Activated CD4-positive, alpha-beta T cell treated with anti-CD3 and anti-CD28 coated beads for 48 hours (primary cell): Measurements from ENCODE around the gene VAPB.

Source experiments
- DNase-seq: peaks from one replicate; pipeline ENCODE4 v3.0.0-alpha.2; 2020

VAPB gene

GRCh38 chr20:58438970-58439808, 50.2 kb downstream of the VAPB start:
- DNase-seq: no peak

DNA sequence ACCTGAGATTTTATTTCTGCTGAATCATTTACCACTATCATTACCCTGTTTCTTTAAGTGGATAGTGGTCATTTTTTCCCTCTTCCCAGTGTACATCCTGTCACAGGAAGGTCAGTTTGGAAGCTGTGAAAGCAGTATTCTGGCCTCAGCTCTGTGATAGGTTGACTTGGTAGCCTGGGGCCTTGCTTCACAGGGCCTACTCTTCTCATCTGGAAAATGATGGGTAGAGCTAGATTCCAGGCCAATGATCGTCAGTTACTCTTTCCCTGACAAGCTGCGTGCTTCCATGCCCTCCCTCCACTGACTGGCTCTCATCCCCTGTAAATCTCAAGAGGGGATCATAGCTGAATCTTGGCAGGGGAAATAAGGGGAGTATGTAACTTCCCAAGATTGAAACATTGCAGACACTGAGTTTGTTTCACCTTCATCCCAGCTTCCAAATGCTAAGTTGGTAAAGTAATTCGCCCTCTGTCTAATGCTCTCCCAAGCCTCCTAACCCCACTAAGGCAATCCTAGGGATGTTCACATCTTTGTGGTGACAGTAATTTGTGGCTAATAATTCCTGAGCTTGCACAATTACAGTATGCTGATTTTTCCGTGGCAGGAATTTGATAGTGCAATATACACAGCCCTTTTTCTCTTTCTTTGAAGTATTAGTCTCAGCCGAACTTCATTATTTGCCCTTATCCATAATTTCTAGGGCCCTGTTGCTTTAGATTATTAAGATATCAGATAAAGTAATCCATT, 51.2 kb downstream of the VAPB start:
- no peak for DNase-seq

- no peak for DNase-seq
Measured at GRCh38 chr20:58441723-58442122, 52.7 kb downstream of the VAPB start.

DNA sequence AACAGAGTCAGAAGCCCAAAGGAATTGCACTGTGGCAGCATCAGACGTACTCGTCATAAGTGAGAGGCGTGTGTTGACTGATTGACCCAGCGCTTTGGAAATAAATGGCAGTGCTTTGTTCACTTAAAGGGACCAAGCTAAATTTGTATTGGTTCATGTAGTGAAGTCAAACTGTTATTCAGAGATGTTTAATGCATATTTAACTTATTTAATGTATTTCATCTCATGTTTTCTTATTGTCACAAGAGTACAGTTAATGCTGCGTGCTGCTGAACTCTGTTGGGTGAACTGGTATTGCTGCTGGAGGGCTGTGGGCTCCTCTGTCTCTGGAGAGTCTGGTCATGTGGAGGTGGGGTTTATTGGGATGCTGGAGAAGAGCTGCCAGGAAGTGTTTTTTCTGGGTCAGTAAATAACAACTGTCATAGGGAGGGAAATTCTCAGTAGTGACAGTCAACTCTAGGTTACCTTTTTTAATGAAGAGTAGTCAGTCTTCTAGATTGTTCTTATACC, 55.8 kb downstream of the VAPB start:
- no peak for DNase-seq

DNA sequence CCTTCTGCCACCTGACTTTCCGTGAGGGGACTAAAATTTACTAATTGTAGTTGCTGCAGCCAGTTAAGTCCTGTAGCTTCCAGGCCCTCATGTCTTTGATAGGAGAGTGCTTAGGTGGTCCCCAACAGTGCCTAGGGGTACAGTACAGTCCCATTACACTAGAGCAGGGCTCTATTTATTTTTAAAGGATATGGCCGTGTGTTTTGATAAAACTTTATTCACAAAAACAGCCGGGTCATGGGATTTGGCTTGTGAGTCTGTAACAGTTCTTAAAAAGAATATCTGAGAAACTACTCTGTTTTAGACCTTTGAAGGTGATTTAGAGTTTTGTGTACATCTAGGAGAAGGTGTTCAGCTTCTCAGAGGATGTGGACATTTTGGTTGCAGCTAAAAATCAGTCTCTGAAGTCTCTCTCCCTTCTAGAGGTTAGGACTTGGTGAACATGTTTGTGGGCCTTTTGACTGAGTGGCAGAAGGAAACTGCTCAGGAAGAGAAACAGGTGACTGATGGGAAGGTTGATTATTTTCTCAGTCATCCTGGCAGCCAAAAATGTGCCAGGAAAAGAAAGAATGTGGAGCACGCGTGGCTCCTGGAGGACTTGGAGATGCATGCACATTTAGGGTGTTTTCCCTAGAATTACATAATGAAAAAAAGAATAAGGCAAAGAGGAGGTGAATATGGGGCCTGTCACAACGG, 57.4 kb downstream of the VAPB start:
- no peak for DNase-seq

DNA sequence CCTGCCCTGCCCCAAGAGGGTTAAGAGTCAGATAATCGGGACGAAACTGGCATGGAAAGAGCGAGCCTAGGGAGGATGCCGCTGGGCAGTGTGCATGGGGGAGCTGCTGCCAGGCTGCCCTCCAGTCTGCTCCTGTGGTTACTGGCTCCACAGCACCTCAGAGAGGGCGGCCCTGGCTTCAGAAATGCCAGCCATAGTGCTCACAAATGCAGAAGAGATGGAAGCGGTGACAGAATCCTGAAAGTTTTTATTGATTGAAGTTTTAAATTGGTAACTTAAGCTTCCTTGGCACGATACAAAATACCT, 57.9 kb downstream of the VAPB start:
- no peak for DNase-seq

- DNase-seq: peak; percentile 66
Measured at GRCh38 chr20:58447511-58448391, 58.7 kb downstream of the VAPB start.

DNA sequence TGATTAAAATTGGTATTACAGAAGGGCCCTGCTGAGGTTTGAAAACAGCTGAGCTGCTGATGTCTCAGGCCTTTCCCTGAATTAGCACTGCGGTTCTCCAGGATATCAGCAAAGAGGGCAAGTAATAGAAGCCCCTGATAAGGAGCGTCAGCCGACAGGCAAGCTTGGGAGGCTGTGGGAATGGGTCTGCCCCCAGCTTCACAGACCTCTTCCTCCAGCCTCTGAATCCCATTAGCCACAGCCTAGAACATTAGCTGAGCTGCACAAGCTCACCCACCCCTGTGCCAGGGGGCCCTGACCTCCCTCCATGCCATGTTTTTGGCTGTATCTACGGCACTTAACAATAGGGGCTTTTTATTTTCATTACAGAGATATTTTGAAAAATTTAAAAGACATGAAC, 59.9 kb downstream of the VAPB start:
- no peak for DNase-seq

GRCh38 chr20:58449681-58450221, 60.7 kb downstream of the VAPB start:
- DNase-seq: no peak

- no peak for DNase-seq
Measured at GRCh38 chr20:58450254-58450653, 61.2 kb downstream of the VAPB start.

- no peak for DNase-seq
Measured at GRCh38 chr20:58452667-58453255, 63.7 kb downstream of the VAPB start.

DNA sequence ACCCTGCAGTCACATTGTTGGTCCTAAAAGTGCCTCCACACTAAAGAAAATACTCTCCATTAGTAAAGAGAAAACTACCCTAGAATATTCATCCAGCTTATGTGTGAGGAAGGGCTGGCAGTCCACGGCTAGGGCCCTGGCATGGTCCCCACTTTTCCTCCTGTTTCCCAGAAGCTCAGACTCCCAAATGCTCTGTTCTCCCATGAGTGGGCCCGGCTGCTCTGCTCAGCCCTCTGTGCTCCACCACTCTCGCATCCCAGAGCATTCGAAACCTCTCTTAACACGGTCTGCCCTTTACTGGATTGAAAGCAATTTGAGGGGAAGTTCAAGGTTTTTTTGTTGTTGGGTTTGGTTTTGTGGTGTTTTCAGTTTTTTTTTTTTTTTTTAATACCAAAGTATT, 64.4 kb downstream of the VAPB start:
- no peak for DNase-seq

DNA sequence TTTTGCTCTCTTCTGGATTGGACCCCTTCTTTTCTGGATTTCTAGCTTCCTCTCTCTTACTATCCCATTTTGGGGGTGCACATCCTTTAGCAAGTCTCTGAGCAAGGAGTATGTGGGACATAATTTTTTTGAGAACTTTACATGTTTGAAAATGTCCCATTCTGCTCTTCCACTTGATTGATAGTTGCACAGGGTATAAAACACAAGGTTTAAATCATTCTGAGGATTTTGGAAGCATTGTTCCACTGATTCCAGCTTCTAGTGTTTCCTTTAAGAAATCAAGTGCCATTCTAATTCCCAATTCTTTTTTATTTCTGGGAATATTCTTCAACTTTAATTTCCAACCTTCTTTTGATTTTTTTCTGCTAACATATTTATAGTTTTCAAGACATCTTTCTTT, 65.4 kb downstream of the VAPB start:
- no peak for DNase-seq

DNA sequence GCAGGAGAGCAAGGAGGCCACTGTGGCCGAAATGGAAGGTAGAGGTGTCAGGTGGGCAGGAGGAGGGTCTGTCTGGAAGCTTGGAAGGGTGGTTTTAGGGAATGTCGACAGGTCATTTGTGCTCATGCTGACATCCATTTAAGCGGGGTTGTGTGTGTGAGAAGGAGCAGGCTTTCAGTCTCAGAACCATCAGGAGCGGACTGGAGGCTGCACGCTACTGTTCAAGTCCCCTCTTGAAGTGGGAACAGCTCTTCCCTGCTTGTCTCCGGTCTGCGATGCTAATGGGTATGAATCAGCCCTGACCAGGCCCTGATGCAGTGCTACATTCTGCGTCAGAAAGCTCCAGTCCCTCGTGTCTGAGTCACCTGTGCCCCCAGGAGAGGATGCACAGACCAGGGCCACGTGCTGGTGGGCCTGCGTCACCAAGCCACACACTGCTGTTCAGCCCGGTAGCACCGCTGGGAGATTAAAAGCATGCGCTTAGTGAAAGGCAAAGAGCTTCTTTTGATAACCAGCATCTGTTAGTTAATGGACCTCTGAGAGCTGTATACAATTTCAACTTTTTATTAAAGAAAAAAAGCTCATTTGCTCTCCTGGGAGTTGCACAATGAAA, 68.2 kb downstream of the VAPB start:
- no peak for DNase-seq

DNA sequence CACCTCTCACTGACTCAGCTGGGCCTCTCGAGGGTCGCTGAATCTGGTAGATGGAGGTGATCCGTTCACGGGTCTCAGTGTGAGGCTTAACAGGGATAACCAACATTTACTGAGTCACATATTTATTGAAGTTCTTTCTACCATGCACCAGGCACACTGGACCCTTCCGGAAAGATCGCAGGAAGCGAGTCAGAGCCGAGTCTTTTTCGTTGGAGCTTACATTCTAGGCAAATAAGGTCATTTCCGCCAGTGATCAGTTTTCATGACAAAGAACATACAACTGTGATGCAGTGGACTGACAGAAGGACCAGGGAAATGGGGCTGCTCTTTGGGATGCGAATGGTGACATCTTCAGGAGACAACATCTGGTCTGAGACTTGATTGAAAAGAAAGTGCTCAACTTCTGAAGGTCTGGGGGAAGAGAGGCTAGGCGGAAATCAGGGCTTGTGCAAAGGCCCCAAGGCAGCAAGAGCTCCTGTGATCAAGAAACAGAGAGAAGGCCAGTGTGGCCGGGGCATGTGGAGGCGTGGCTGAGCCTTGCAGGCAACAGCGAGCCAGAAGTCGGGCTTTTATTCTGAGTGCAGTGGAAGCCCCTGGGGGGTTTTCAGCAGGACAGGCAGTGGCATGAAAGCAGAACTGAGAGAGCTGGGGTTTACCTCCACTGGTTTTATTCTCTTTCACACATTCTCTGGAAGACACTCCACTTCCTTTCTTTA, 69.5 kb downstream of the VAPB start:
- no peak for DNase-seq

GRCh38 chr20:58459058-58459750, 70.2 kb downstream of the VAPB start:
- no peak for DNase-seq

GRCh38 chr20:58461104-58461503, 72.1 kb downstream of the VAPB start:
- DNase-seq: no peak

GRCh38 chr20:58461899-58462298, 72.9 kb downstream of the VAPB start:
- DNase-seq: no peak

DNA sequence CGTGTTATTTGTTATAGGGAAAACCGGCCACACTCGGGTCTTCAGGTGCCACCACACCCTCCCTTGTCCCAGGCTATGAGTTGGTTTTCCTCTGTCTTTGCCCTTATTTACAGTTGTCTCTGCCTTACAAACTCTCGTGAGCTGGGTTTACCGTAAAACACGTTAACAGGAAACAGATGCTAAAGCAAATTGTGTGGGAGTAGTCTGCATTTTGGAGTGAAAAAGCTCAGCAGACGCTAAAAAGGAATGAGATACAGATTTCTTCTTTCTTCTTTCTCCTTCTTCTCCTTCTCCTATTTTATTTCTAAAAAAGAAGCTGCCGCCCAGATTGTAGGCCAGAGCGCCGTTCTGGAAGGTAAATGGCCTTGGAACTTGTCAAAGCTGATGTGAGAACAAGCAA, 74.2 kb downstream of the VAPB start:
- no peak for DNase-seq

DNA sequence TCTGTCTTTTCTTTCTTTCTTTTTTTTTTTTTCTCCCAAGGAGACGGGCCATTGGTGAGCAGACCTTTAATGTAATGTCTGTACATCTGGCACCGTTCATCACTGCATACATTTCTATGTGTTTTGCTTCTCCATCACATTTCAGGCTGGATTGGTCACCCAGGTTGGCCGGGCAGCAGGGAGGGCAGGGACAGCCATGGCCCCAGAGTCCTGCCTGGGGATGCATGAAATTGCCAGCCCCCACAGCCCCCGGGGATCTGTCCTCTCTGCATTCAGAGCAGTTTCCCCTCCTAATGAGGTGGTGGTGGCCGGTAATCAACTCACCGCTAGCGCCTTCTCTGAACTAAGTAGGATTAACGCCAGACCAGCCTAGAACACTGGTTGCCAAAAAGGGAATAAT, 75.8 kb downstream of the VAPB start:
- DNase-seq: no peak
